Mesodermal cell (in vitro differentiated cells): ENCODE results near the gene NAXE.

Experiments
- H3K27ac ChIP-seq: 2 replicates; pipeline ENCODE4 v1.7.0; 2013; ENCODE audit warnings: mild to moderate bottlenecking, low read depth, low read length, moderate library complexity; ENCODE audit not compliant: severe bottlenecking
- H3K36me3 ChIP-seq: 2 replicates; pipeline ENCODE4 v1.7.1; 2013; ENCODE audit warnings: mild to moderate bottlenecking, low read length, moderate library complexity; ENCODE audit not compliant: control insufficient read depth, insufficient read depth
- H3K4me1 ChIP-seq: one replicate; pipeline ENCODE4 v1.7.1; 2013; ENCODE audit warnings: mild to moderate bottlenecking, low read length; ENCODE audit not compliant: insufficient read depth, control insufficient read depth, poor library complexity, severe bottlenecking
- H3K4me3 ChIP-seq: 2 replicates; pipeline ENCODE4 v1.7.0; 2013; ENCODE audit warnings: low read length, control low read depth, mild to moderate bottlenecking; ENCODE audit not compliant: insufficient read depth, poor library complexity, severe bottlenecking; ENCODE audit errors: extremely low read depth
- H3K9me3 ChIP-seq: 2 replicates; pipeline ENCODE4 v1.7.1; 2013; ENCODE audit warnings: mild to moderate bottlenecking, low read length, moderate library complexity; ENCODE audit not compliant: control insufficient read depth
- WGBS, 2 experiments: methylation state at CpG; one replicate each; pipeline ENCODE4 v1.1.5; 2013; ENCODE audit warnings: missing lambda C conversion rate in 2 of 2; ENCODE audit not compliant: insufficient coverage in 2 of 2; 5-methylcytosine and 5-hydroxymethylcytosine counted together

NAXE gene

GRCh38 chr1:156593661-156593989, 2.0 kb downstream of the NAXE start:
- H3K4me3 ChIP-seq, result no peak overlapping the region
- no peaks in the 10 kb centered on the region for H3K4me1 ChIP-seq
- no peaks in the 10 kb centered on the region for H3K9me3 ChIP-seq
- peaks cover 57% of the 10 kb centered on the region for H3K36me3 ChIP-seq
- H3K27ac ChIP-seq, result no peak overlapping the region
- WGBS, 2 experiments, result 97 to 98% methylated on average over 6 to 8 of the region's 8 CpGs

GRCh38 chr1:156594190-156594589, 2.6 kb downstream of the NAXE start:
- Histone ChIP-seq H3K27ac (no peak overlapping the region), H3K4me1 (no peaks in the 10 kb centered on the region), H3K4me3 (no peak overlapping the region), H3K9me3 (no peaks in the 10 kb centered on the region), H3K36me3 (peaks cover 63% of the 10 kb centered on the region)
- 89 to 96% methylated on average over 3 of the region's 3 CpGs for WGBS, 2 experiments

- WGBS, 2 experiments, result 95 to 100% methylated on average over 2 of the region's 2 CpGs
- H3K27ac ChIP-seq, result no peak overlapping the region
- H3K4me3 ChIP-seq, result no peak overlapping the region
Measured at GRCh38 chr1:156595016-156595415, 3.4 kb downstream of the NAXE start.

GRCh38 chr1:156596426-156596825, 4.8 kb downstream of the NAXE start:
- Histone ChIP-seq H3K36me3 (peaks cover 69% of the 10 kb centered on the region), H3K9me3 (no peaks in the 10 kb centered on the region), H3K4me1 (no peaks in the 10 kb centered on the region), H3K4me3 (no peak overlapping the region), H3K27ac (no peak overlapping the region)
- 100% methylated on average over 1 of the region's 3 CpGs; no CpG with 5 or more reads in 1 of the 2 experiments for WGBS, 2 experiments

More at GRCh38 chr1:156595016-156595415, 3.4 kb downstream of the NAXE start:
- no peaks in the 10 kb centered on the region for H3K9me3 ChIP-seq
- H3K4me1 ChIP-seq, result no peaks in the 10 kb centered on the region
- peaks cover 69% of the 10 kb centered on the region for H3K36me3 ChIP-seq

GRCh38 chr1:156598125-156598524, 6.5 kb downstream of the NAXE start:
- Histone ChIP-seq H3K27ac (no peak overlapping the region), H3K36me3 (peaks cover 64% of the 10 kb centered on the region), H3K4me3 (no peak overlapping the region), H3K9me3 (no peaks in the 10 kb centered on the region), H3K4me1 (no peaks in the 10 kb centered on the region)
- WGBS, 2 experiments, result 91 to 94% methylated on average over 5 of the region's 5 CpGs

GRCh38 chr1:156598731-156599432, 7.3 kb downstream of the NAXE start:
- H3K4me1 ChIP-seq, result no peaks in the 10 kb centered on the region
- 100% methylated on average over 2 of the region's 4 CpGs; no CpG with 5 or more reads in 1 of the 2 experiments for WGBS, 2 experiments
- no peak overlapping the region for H3K27ac ChIP-seq
- peaks cover 57% of the 10 kb centered on the region for H3K36me3 ChIP-seq
- no peaks in the 10 kb centered on the region for H3K9me3 ChIP-seq
- no peak overlapping the region for H3K4me3 ChIP-seq

GRCh38 chr1:156599811-156600210, 8.2 kb downstream of the NAXE start:
- H3K27ac ChIP-seq, result no peak overlapping the region
- H3K4me3 ChIP-seq, result no peak overlapping the region
- no peaks in the 10 kb centered on the region for H3K4me1 ChIP-seq
- peaks cover 47% of the 10 kb centered on the region for H3K36me3 ChIP-seq
- 93% methylated on average over 2 of the region's 3 CpGs; no CpG with 5 or more reads in 1 of the 2 experiments for WGBS, 2 experiments
- H3K9me3 ChIP-seq, result no peaks in the 10 kb centered on the region

- Histone ChIP-seq H3K27ac (peak overlapping the region; percentile 85), H3K9me3 (no peaks in the 10 kb centered on the region)
- 1 to 5% methylated on average over 12 to 13 of the region's 13 CpGs for WGBS, 2 experiments
Measured at GRCh38 chr1:156600733-156601121, 9.2 kb downstream of the NAXE start.

GRCh38 chr1:156601122-156601830, 9.7 kb downstream of the NAXE start, which contains the start of gene GPATCH4:
TSS of gene GPATCH4 (minus strand) at chr1:156601479.
- 0 to 1% methylated on average over 35 of the region's 35 CpGs for WGBS, 2 experiments
- no peaks in the 10 kb centered on the region for H3K9me3 ChIP-seq

More at GRCh38 chr1:156600733-156601121, 9.2 kb downstream of the NAXE start:
- H3K4me1 ChIP-seq, result no peaks in the 10 kb centered on the region
- peaks cover 40% of the 10 kb centered on the region for H3K36me3 ChIP-seq
- peak overlapping the region; percentile 75 for H3K4me3 ChIP-seq

GRCh38 chr1:156601892-156602291, 10.3 kb downstream of the NAXE start:
- Histone ChIP-seq H3K36me3 (peaks cover 29% of the 10 kb centered on the region), H3K9me3 (no peaks in the 10 kb centered on the region), H3K27ac (peak overlapping the region; percentile 85), H3K4me1 (no peaks in the 10 kb centered on the region), H3K4me3 (peak overlapping the region; percentile 75)
- WGBS, 2 experiments, result 90 to 92% methylated on average over 9 to 11 of the region's 12 CpGs

More at GRCh38 chr1:156601122-156601830, 9.7 kb downstream of the NAXE start, which contains the start of gene GPATCH4:
- Histone ChIP-seq H3K4me1 (no peaks in the 10 kb centered on the region), H3K4me3 (peak within 1 kb of the TSS; percentile 75), H3K27ac (peak within 1 kb of the TSS; percentile 85), H3K36me3 (peaks cover 34% of the 10 kb centered on the region)

- Histone ChIP-seq H3K4me3 (no peak overlapping the region), H3K36me3 (peaks cover 22% of the 10 kb centered on the region), H3K9me3 (no peaks in the 10 kb centered on the region), H3K27ac (no peak overlapping the region), H3K4me1 (no peaks in the 10 kb centered on the region)
- WGBS, 2 experiments, result 41 to 44% methylated on average over 8 of the region's 10 CpGs
Measured at GRCh38 chr1:156602557-156602993, 11.0 kb downstream of the NAXE start.
